Measurements from ENCODE around the gene MPDU1. TPM values are rescaled to one million over a fixed set of nuclear protein-coding genes. Genes with fewer than 3 reads are reported as not detected.

Gene MPDU1
- polyA plus RNA-seq, 1 donor (not counting 4 experiments of a cell fraction or from before 2014, with no cell fraction given): 57.8 TPM

GRCh38 chr17:7626956-7627249 is 43.3 kb downstream of the MPDU1 start:
- Histone ChIP-seq H3K4me2 (ENCODE audit: control insufficient read depth, extremely low read depth, insufficient read depth, low read depth, low read length) (peak overlapping the region; percentile 97), H3K9me1 (ENCODE audit: control insufficient read depth, extremely low read depth, insufficient read depth, low read length) (no peaks in the 10 kb centered on the region), H3K4me3 (ENCODE audit: control insufficient read depth in 2 of 3, extremely low read depth in 1 of 3, insufficient read depth in 2 of 3, low read depth in 1 of 3, low read length in 3 of 3) (peak overlapping the region; percentile 79 to 98 (median 83)), H3K27ac (ENCODE audit: control insufficient read depth, insufficient read depth, low read length) (peak overlapping the region; percentile 70), H3K9me3 (ENCODE audit: control insufficient read depth, low read depth, low read length) (no peaks in the 10 kb centered on the region), H3K27me3 (ENCODE audit: control insufficient read depth, extremely low read depth, insufficient read depth, low read length) (no peaks in the 10 kb centered on the region), H3K79me2 (ENCODE audit: control insufficient read depth, insufficient read depth, low read length) (peaks cover 2% of the 10 kb centered on the region), H3K4me1 (ENCODE audit: control insufficient read depth, extremely low read depth, insufficient read depth, low read length) (peaks cover 3% of the 10 kb centered on the region), H4K20me1 (ENCODE audit: control insufficient read depth, extremely low read depth, insufficient read depth, low read length) (no peaks in the 10 kb centered on the region), H2AFZ (ENCODE audit: control insufficient read depth, low read length) (peak overlapping the region; percentile 83), H3K9ac (ENCODE audit: control insufficient read depth, extremely low read depth, insufficient read depth, low read length) (peak overlapping the region; percentile 84), H3K36me3 (ENCODE audit: control insufficient read depth in 2 of 2, extremely low read depth in 1 of 2, insufficient read depth in 2 of 2, low read length in 2 of 2) (no peaks in the 10 kb centered on the region)
- FAIRE-seq (no peak), DNase-seq (ENCODE audit: low read depth, low spot score) (no peak)
- no peak for TF ChIP-seq EZH2 (IDR thresholded peaks at IDR 0.05; ENCODE audit: low read length)
- no peak for TF ChIP-seq CTCF (optimal IDR thresholded peaks at IDR 0.05 in 1 of 3, IDR thresholded peaks at IDR 0.05 in 1 of 3, conservative IDR thresholded peaks at IDR 0.05 in 1 of 3; ENCODE audit: extremely low read depth in 1 of 3, insufficient read depth in 2 of 3, low read length in 3 of 3)
- dilution Hi-C loops (cut with MboI; ENCODE audit: extremely low pct_ligation_motif_present, low sequenced_read_pairs): no loop called here

- H3K9ac ChIP-seq (ENCODE audit: control insufficient read depth, extremely low read depth, insufficient read depth, low read length): peak within 1 kb of the TSS; percentile 84
- H3K4me3 ChIP-seq (ENCODE audit: control insufficient read depth in 2 of 3, extremely low read depth in 1 of 3, insufficient read depth in 2 of 3, low read depth in 1 of 3, low read length in 3 of 3): peak within 1 kb of the TSS; percentile 79 to 98 (median 83)
- peak within 1 kb of the TSS; percentile 83 for H2AFZ ChIP-seq (ENCODE audit: control insufficient read depth, low read length)
- FAIRE-seq (peak; percentile 68), DNase-seq (ENCODE audit: low read depth, low spot score) (peak; percentile 59)
- H3K27ac ChIP-seq (ENCODE audit: control insufficient read depth, insufficient read depth, low read length): peak within 1 kb of the TSS; percentile 70
- H3K4me1 ChIP-seq (ENCODE audit: control insufficient read depth, extremely low read depth, insufficient read depth, low read length): peaks cover 3% of the 10 kb centered on the region
- TF ChIP-seq CTCF (optimal IDR thresholded peaks at IDR 0.05 in 1 of 3, IDR thresholded peaks at IDR 0.05 in 1 of 3, conservative IDR thresholded peaks at IDR 0.05 in 1 of 3; ENCODE audit: extremely low read depth in 1 of 3, insufficient read depth in 2 of 3, low read length in 3 of 3) (no peak), EZH2 (IDR thresholded peaks at IDR 0.05; ENCODE audit: low read length) (no peak)
- H3K79me2 ChIP-seq (ENCODE audit: control insufficient read depth, insufficient read depth, low read length): peaks cover 2% of the 10 kb centered on the region
- dilution Hi-C loops (cut with MboI; ENCODE audit: extremely low pct_ligation_motif_present, low sequenced_read_pairs): no loop called here
- no peaks in the 10 kb centered on the region for H3K9me1 ChIP-seq (ENCODE audit: control insufficient read depth, extremely low read depth, insufficient read depth, low read length)
- H3K36me3 ChIP-seq (ENCODE audit: control insufficient read depth in 2 of 2, extremely low read depth in 1 of 2, insufficient read depth in 2 of 2, low read length in 2 of 2): no peaks in the 10 kb centered on the region
- no peaks in the 10 kb centered on the region for H3K27me3 ChIP-seq (ENCODE audit: control insufficient read depth, extremely low read depth, insufficient read depth, low read length)
- no peaks in the 10 kb centered on the region for H4K20me1 ChIP-seq (ENCODE audit: control insufficient read depth, extremely low read depth, insufficient read depth, low read length)
- H3K4me2 ChIP-seq (ENCODE audit: control insufficient read depth, extremely low read depth, insufficient read depth, low read depth, low read length): peak within 1 kb of the TSS; percentile 97
- no peaks in the 10 kb centered on the region for H3K9me3 ChIP-seq (ENCODE audit: control insufficient read depth, low read depth, low read length)
Measured at GRCh38 chr17:7627250-7628121, 43.8 kb downstream of the MPDU1 start, which contains the start of gene SAT2. SAT2 (minus strand) TSS chr17:7627821; CDS start chr17:7627635, 186 bp downstream.

All from keratinocyte (primary cell).